H1 (cell line): Measurements from ENCODE around the gene MOG. TPM values are rescaled to one million over a fixed set of nuclear protein-coding genes. Genes with fewer than 3 reads are reported as not detected.

Experiments
- CTCF ChIA-PET: fragments of 300-600 bp; sonication (Branson Sonifier 250); formaldehyde crosslinking; loops from one replicate; lab custom pipeline; 2021; ENCODE audit not compliant: partially characterized antibody; lab: Charles Lee
- POLR2A ChIA-PET: fragments of 300-600 bp; sonication (Branson Sonifier 250); formaldehyde crosslinking; loops from one replicate; lab custom pipeline; 2021; ENCODE audit warnings: inconsistent platforms; ENCODE audit not compliant: partially characterized antibody; lab: Charles Lee
- DNase-seq, 2 experiments: peaks; one replicate each; pipeline versions ENCODE4 v3.0.0 to v3.0.0-alpha.2; 2010 to 2022; ENCODE audit warnings: low spot score in 2 of 2, low read depth in 1 of 2, mixed read lengths in 1 of 2
- FAIRE-seq: peaks from 2 replicates; lab custom pipeline; 2011; peaks lifted over from hg19 to GRCh38; lab: Jason Lieb, UNC
- H2AFZ ChIP-seq: 2 replicates; pipeline ENCODE4 v1.8.1; 2012; ENCODE audit warnings: low read length, inconsistent platforms
- H2AK5ac ChIP-seq: 2 replicates; pipeline ENCODE4 v1.6.1; 2013; ENCODE audit warnings: low read depth, low read length
- H2BK120ac ChIP-seq: replicated peaks from 2 replicates; pipeline ENCODE3; 2013; ENCODE audit warnings: low read depth, low read length, inconsistent platforms
- H2BK12ac ChIP-seq: 2 replicates; pipeline ENCODE4 v1.6.1; 2013; ENCODE audit warnings: low read depth, low read length
- H2BK15ac ChIP-seq: 2 replicates; pipeline ENCODE4 v1.6.1; 2013; ENCODE audit warnings: low read length
- H2BK20ac ChIP-seq: 2 replicates; pipeline ENCODE4 v1.6.1; 2013; ENCODE audit warnings: low read length
- H2BK5ac ChIP-seq: 2 replicates; pipeline ENCODE4 v1.6.1; 2013; ENCODE audit warnings: low read depth, low read length
- H3K14ac ChIP-seq: 2 replicates; pipeline ENCODE4 v1.6.1; 2013; ENCODE audit warnings: inconsistent platforms; ENCODE audit not compliant: insufficient read length
- H3K18ac ChIP-seq: 2 replicates; pipeline ENCODE4 v1.6.1; 2013; ENCODE audit warnings: low read length; ENCODE audit errors: extremely low read depth
- H3K23ac ChIP-seq: 2 replicates; pipeline ENCODE4 v1.6.1; 2013; ENCODE audit warnings: inconsistent platforms; ENCODE audit not compliant: insufficient read length
- H3K23me2 ChIP-seq: 2 replicates; pipeline ENCODE4 v1.6.1; 2013; ENCODE audit warnings: low read depth, low read length
- H3K27ac ChIP-seq: 2 replicates; pipeline ENCODE4 v1.6.1; 2011; ENCODE audit warnings: low read depth, low read length, inconsistent platforms
- H3K27me3 ChIP-seq, 4 experiments: replicated peaks in 1 of 4; 1 replicate in 1 of 4; 2 replicates in 3 of 4; pipeline versions ENCODE4 v1.6.1 to v1.8.1; 2011 to 2013; ENCODE audit warnings: low read length in 3 of 4, mild to moderate bottlenecking in 3 of 4, inconsistent platforms in 2 of 4, mixed read lengths in 2 of 4, moderate library complexity in 1 of 4; ENCODE audit not compliant: control insufficient read depth in 3 of 4, insufficient read depth in 3 of 4; ENCODE audit errors: extremely low read depth in 1 of 4
- H3K36me3 ChIP-seq, 4 experiments: 2 replicates each; pipeline versions ENCODE4 v1.6.1 to v1.8.1; 2011 to 2013; ENCODE audit warnings: mild to moderate bottlenecking in 4 of 4, low read length in 3 of 4, moderate library complexity in 2 of 4, control low read depth in 1 of 4, inconsistent platforms in 1 of 4; ENCODE audit not compliant: insufficient read depth in 4 of 4, control insufficient read depth in 2 of 4
- H3K4ac ChIP-seq: replicated peaks from 2 replicates; pipeline ENCODE3; 2013; ENCODE audit warnings: low read length, low read depth, mixed read lengths, inconsistent platforms; ENCODE audit not compliant: insufficient read length
- H3K4me1 ChIP-seq, 4 experiments: replicated peaks in 1 of 4; 1 replicate in 1 of 4; 2 replicates in 3 of 4; pipeline versions ENCODE4 v1.6.1 to v1.8.1; 2011 to 2013; ENCODE audit warnings: low read length in 3 of 4, inconsistent platforms in 2 of 4, mixed read lengths in 1 of 4; ENCODE audit not compliant: insufficient read depth in 4 of 4, control insufficient read depth in 3 of 4
- H3K4me2 ChIP-seq, 2 experiments: 2 replicates each; pipeline versions ENCODE4 v1.6.1 to v1.8.1; 2011 to 2013; ENCODE audit warnings: low read depth in 2 of 2, low read length in 2 of 2, control low read depth in 1 of 2, inconsistent platforms in 1 of 2, mild to moderate bottlenecking in 1 of 2; ENCODE audit not compliant: insufficient read depth in 1 of 2
- H3K4me3 ChIP-seq, 4 experiments: fragments of 200-600, 300-600 bp in 1 of 4; sonication (generic), shearing (Covaris generic), sonication (Bioruptor Twin) in 1 of 4; 2 replicates each; pipeline versions ENCODE4 v1.5.1 to v1.8.1; 2011 to 2016; ENCODE audit warnings: low read length in 4 of 4, low read depth in 3 of 4, control low read depth in 2 of 4, inconsistent platforms in 2 of 4, mild to moderate bottlenecking in 2 of 4, mixed read lengths in 1 of 4, moderate library complexity in 1 of 4; ENCODE audit not compliant: insufficient read depth in 2 of 4; ENCODE audit errors: extremely low read depth in 1 of 4
- H3K56ac ChIP-seq: replicated peaks from 2 replicates; pipeline ENCODE3; 2013; ENCODE audit warnings: low read depth, mild to moderate bottlenecking, mixed read lengths, low read length, inconsistent platforms; ENCODE audit not compliant: insufficient read length
- H3K79me1 ChIP-seq: 2 replicates; pipeline ENCODE4 v1.6.1; 2013; ENCODE audit warnings: low read depth, low read length, control low read depth
- H3K79me2 ChIP-seq, 2 experiments: 2 replicates each; pipeline versions ENCODE4 v1.6.1 to v1.8.1; 2012 to 2013; ENCODE audit warnings: low read length in 2 of 2, mild to moderate bottlenecking in 2 of 2, inconsistent platforms in 1 of 2; ENCODE audit not compliant: insufficient read depth in 2 of 2, control insufficient read depth in 1 of 2
- H3K9ac ChIP-seq, 4 experiments: replicated peaks in 1 of 4; 1 replicate in 1 of 4; 2 replicates in 3 of 4; pipeline versions ENCODE4 v1.6.1 to v1.8.1; 2011 to 2013; ENCODE audit warnings: low read depth in 3 of 4, low read length in 3 of 4, control low read depth in 2 of 4, mild to moderate bottlenecking in 2 of 4, moderate library complexity in 2 of 4, inconsistent platforms in 1 of 4; ENCODE audit errors: extremely low read depth in 1 of 4
- H3K9me3 ChIP-seq, 2 experiments: 2 replicates each; pipeline versions ENCODE4 v1.6.1 to v1.8.1; 2012 to 2013; ENCODE audit warnings: mild to moderate bottlenecking in 2 of 2, moderate library complexity in 2 of 2, control low read depth in 1 of 2, inconsistent platforms in 1 of 2, low read depth in 1 of 2, low read length in 1 of 2, mixed read lengths in 1 of 2; ENCODE audit not compliant: insufficient read depth in 2 of 2
- H4K20me1 ChIP-seq, 2 experiments: replicated peaks in 1 of 2; 2 replicates each; pipeline versions ENCODE3 to v1.8.1; 2011 to 2013; ENCODE audit warnings: inconsistent platforms in 2 of 2, low read length in 2 of 2, mild to moderate bottlenecking in 1 of 2; ENCODE audit not compliant: insufficient read depth in 2 of 2, control insufficient read depth in 1 of 2
- H4K5ac ChIP-seq: 2 replicates; pipeline ENCODE4 v1.6.1; 2013; ENCODE audit warnings: low read length, low read depth, mixed read lengths, inconsistent platforms; ENCODE audit not compliant: insufficient read length
- H4K8ac ChIP-seq: 2 replicates; pipeline ENCODE4 v1.8.0; 2013; ENCODE audit warnings: mild to moderate bottlenecking, moderate library complexity, low read length, inconsistent platforms; ENCODE audit not compliant: insufficient read depth; ENCODE audit errors: extremely low read depth
- H4K91ac ChIP-seq: replicated peaks from 2 replicates; pipeline ENCODE3; 2013; ENCODE audit warnings: low read length, mixed read lengths, inconsistent platforms; ENCODE audit not compliant: insufficient read length
- CREB1 ChIP-seq: IDR thresholded peaks from 2 replicates; pipeline ENCODE4 v1.6.1; 2012; ENCODE audit warnings: inconsistent platforms
- CTCF ChIP-seq, 3 experiments: IDR thresholded peaks; 1 replicate in 2 of 3; 2 replicates in 1 of 3; pipeline versions ENCODE4 v1.5.1 to v1.6.1; 2011; ENCODE audit warnings: low read length in 3 of 3, mild to moderate bottlenecking in 3 of 3, inconsistent platforms in 2 of 3, low read depth in 1 of 3, moderate library complexity in 1 of 3; ENCODE audit not compliant: insufficient read depth in 1 of 3; ENCODE audit errors: control extremely low read depth in 1 of 3
- JUN ChIP-seq: IDR thresholded peaks from 2 replicates; pipeline ENCODE4 v1.6.1; 2011; ENCODE audit warnings: low read depth, mild to moderate bottlenecking, improper control_type of control experiment, low read length
- RAD21 ChIP-seq, 2 experiments: IDR thresholded peaks in 1 of 2; conservative IDR thresholded peaks in 1 of 2; 2 replicates each; pipeline ENCODE4 v1.6.1; 2011; ENCODE audit warnings: low read depth in 2 of 2, low read length in 2 of 2, improper control_type of control experiment in 1 of 2, inconsistent platforms in 1 of 2, mild to moderate bottlenecking in 1 of 2, moderate library complexity in 1 of 2
- WGBS, 2 experiments: shearing (Covaris generic) in 1 of 2; methylation state at CpG; one replicate each; pipeline versions ENCODE4 v1.1.6 to v1.1.7; 2013 to 2015; ENCODE audit warnings: low lambda C conversion rate in 2 of 2, mixed read lengths in 2 of 2, inconsistent platforms in 1 of 2, low coverage in 1 of 2, missing lambda C conversion rate in 1 of 2; ENCODE audit not compliant: insufficient replicate concordance in 2 of 2, insufficient coverage in 1 of 2, insufficient read length in 1 of 2; ENCODE audit errors: extremely low coverage in 1 of 2, missing lambda C conversion rate in 1 of 2; 5-methylcytosine and 5-hydroxymethylcytosine counted together
- polyA plus RNA-seq, 7 experiments: library from polyadenylated mRNA; depleted of rRNA in 3 of 7; stranded (reverse) in 5 of 7; unstranded in 2 of 7; fragments of >200 nt in 5 of 7; fragments of 200-250 nt in 2 of 7; gene quantifications; 1 replicate in 5 of 7; 2 replicates in 1 of 7; 4 replicates in 1 of 7; pipeline versions ENCODE4 v1.2.1 to v1.2.3, GENCODE V29; 2011 to 2013; ENCODE audit warnings: missing spikeins in 2 of 7, mixed read lengths in 2 of 7
- total RNA-seq: library from RNA; stranded (reverse); fragmentation: NEBNext Ultra II Directional; extraction: Animal tissue kit (Norgen Biotek cat#: 25700); gene quantifications from 2 replicates; pipeline ENCODE4 v1.2.1, GENCODE V29; 2021

The MOG gene
- total and polyA plus RNA-seq, 2 of the 8 experiments (the other 6 are each of a cell fraction or from before 2014, with no cell fraction given), result 0.17 to 0.86 TPM

GRCh38 chr6:29617782-29618554, 38.9 kb upstream of the MOG start:
- Histone ChIP-seq H2BK12ac (no peak overlapping the region), H3K23me2 (no peaks in the 10 kb centered on the region), H4K20me1 (peaks cover 6 to 7% of the 10 kb centered on the region in 2 experiments), H3K56ac (no peak overlapping the region), H2AK5ac (no peak overlapping the region), H3K14ac (no peak overlapping the region), H2BK15ac (no peak overlapping the region), H3K4me1 (no peaks in the 10 kb centered on the region; a peak in 2 of 7 replicates), H3K4me3 (no peak overlapping the region), H2BK20ac (no peak overlapping the region), H4K5ac (no peak overlapping the region), H3K9me3 (no peaks in the 10 kb centered on the region), H4K8ac (no peak overlapping the region; the same call in 1 of the 2 replicates), H3K23ac (no peak overlapping the region), H3K4me2 (no peak overlapping the region), H3K4ac (no peak overlapping the region), H3K79me2 (peaks cover 0 to 11% of the 10 kb centered on the region in 2 experiments; a peak in 2 of 4 replicates), H3K18ac (no peak overlapping the region), H4K91ac (no peak overlapping the region), H2AFZ (no peak overlapping the region), H3K36me3 (peaks cover 46 to 84% (median 73%) of the 10 kb centered on the region in 4 experiments), H2BK5ac (no peak overlapping the region), H3K27ac (no peak overlapping the region), H2BK120ac (no peak overlapping the region), H3K27me3 (no peaks in the 10 kb centered on the region), H3K79me1 (peaks cover 3% of the 10 kb centered on the region; the same call in 1 of the 2 replicates), H3K9ac (no peak overlapping the region)
- TF ChIP-seq RAD21 (IDR thresholded peaks at IDR 0.05 in 1 of 2, conservative IDR thresholded peaks at IDR 0.05 in 1 of 2; ENCODE audit: low read depth in 2 of 2, low read length in 2 of 2) (peak; percentile 52 to 59), JUN (no peak), CTCF (IDR thresholded peaks at IDR 0.05; ENCODE audit: control extremely low read depth in 1 of 3, insufficient read depth in 1 of 3, low read depth in 1 of 3, low read length in 3 of 3) (peak; percentile 87 to 97 (median 90)), CREB1 (peak; percentile 36; the same call in 1 of the 2 replicates)
- ChIA-PET CTCF (interaction anchor here (0.6 to 3.5 kb wide), 18 partner anchors 9 to 954 kb away, joined by 3 to 31 read pairs (median 4); partner anchors contain the start of genes OR12D3 and UBD), POLR2A (interaction anchor here (0.7 to 3.7 kb wide), 7 partner anchors 8 to 241 kb away, joined by 3 to 21 read pairs (median 6); no protein-coding TSS in a partner anchor)
- WGBS, 2 experiments, result 87% methylated on average over 8 of the region's 8 CpGs; no CpG with 5 or more reads in 1 of the 2 experiments
- DNase-seq, result no peak
- FAIRE-seq, result peak; percentile 63
